PC-3 (cell line): ENCODE results near the gene SRSF1.

Source experiments
- EZH2phosphoT487 ChIP-seq: fragments of 300-600 bp; sonication (generic); IDR thresholded peaks from 2 replicates; pipeline ENCODE4 v1.6.1; 2018; ENCODE audit warnings: mild to moderate bottlenecking, antibody characterized with exemption, low read length, borderline replicate concordance
- TF ChIP-seq, protein P1 (sequence below): fragments of 300-600 bp; sonication (generic); conservative IDR thresholded peaks from 2 replicates; pipeline ENCODE4 v1.5.1; 2017; ENCODE audit warnings: antibody characterized with exemption, low read depth, mild to moderate bottlenecking, low read length

DNA sequence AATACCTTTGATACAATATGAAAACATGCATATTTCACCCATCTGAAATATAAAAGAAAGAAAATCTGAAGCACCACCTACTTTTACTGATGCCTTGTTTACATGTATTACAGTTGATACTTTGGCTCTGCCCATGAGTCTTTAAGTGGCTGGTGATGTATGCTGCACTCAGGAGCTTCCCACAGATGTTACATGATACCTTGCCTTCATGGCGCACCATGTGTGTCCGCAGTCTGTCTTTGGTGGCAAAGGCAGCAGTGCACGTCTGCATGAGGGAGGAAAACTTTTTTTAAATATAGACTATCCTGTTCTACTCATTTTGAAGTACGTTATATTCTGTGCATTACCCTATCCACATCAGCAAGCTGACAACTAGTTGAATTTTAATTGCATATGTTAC lies 26.5 kb downstream of the SRSF1 start:
- TF ChIP-seq, protein P1, sequence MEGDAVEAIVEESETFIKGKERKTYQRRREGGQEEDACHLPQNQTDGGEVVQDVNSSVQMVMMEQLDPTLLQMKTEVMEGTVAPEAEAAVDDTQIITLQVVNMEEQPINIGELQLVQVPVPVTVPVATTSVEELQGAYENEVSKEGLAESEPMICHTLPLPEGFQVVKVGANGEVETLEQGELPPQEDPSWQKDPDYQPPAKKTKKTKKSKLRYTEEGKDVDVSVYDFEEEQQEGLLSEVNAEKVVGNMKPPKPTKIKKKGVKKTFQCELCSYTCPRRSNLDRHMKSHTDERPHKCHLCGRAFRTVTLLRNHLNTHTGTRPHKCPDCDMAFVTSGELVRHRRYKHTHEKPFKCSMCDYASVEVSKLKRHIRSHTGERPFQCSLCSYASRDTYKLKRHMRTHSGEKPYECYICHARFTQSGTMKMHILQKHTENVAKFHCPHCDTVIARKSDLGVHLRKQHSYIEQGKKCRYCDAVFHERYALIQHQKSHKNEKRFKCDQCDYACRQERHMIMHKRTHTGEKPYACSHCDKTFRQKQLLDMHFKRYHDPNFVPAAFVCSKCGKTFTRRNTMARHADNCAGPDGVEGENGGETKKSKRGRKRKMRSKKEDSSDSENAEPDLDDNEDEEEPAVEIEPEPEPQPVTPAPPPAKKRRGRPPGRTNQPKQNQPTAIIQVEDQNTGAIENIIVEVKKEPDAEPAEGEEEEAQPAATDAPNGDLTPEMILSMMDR = no peak
- TF ChIP-seq EZH2phosphoT487 = no peak
